Cardiac muscle cell (in vitro differentiated cells and primary cell): ENCODE results near the gene RNF40. TPM values are rescaled to one million over a fixed set of nuclear protein-coding genes. Genes with fewer than 3 reads are reported as not detected.

Experiments
- DNase-seq, 2 donors: peaks; one replicate each; pipeline versions ENCODE4 v3.0.0 to v3.0.0-alpha.2; 2010 to 2017; ENCODE audit warnings: low read depth in 1 of 2, low spot score in 1 of 2
- H3K27ac ChIP-seq: fragments of 200-600 bp; sonication (generic); 2 replicates; pipeline ENCODE4 v1.5.1; 2016
- H3K27me3 ChIP-seq: fragments of 200-600 bp; sonication (generic); 2 replicates; pipeline ENCODE4 v1.6.0; 2016; ENCODE audit warnings: control low read depth
- H3K36me3 ChIP-seq: fragments of 200-600 bp; sonication (generic); 2 replicates; pipeline ENCODE4 v1.5.1; 2016; ENCODE audit warnings: control low read depth
- H3K4me1 ChIP-seq: fragments of 200-600 bp; sonication (generic); 2 replicates; pipeline ENCODE4 v1.8.1; 2017; ENCODE audit warnings: low read depth, mild to moderate bottlenecking, mixed run types
- H3K4me3 ChIP-seq: fragments of 200-600 bp; sonication (generic); 2 replicates; pipeline ENCODE4 v1.5.1; 2016; ENCODE audit warnings: mild to moderate bottlenecking
- H3K9me3 ChIP-seq: fragments of 200-600 bp; sonication (generic); 2 replicates; pipeline ENCODE4 v1.5.1; 2017; ENCODE audit warnings: low read depth, mild to moderate bottlenecking, control low read depth
- CTCF ChIP-seq: IDR thresholded peaks from 2 replicates; pipeline ENCODE4 v1.5.1; 2012; ENCODE audit warnings: low read depth, mild to moderate bottlenecking, low read length
- polyA plus RNA-seq: library from polyadenylated mRNA; unstranded; fragments of >200 nt; fragmentation: Nextera tagmentation; extraction: Ambion mirVana; gene quantifications from 2 replicates; pipeline ENCODE4 v1.2.1, GENCODE V29; 2016
- total RNA-seq: library from RNA; depleted of rRNA; stranded (reverse); fragments of >200 nt; gene quantifications from 2 replicates; pipeline ENCODE4 v1.2.3, GENCODE V29; 2016

RNF40 gene
- total and polyA plus RNA-seq, 2 experiments from 2014 or later = 76.3 to 104 TPM

- Histone ChIP-seq H3K4me1 (peaks cover 5% of the 10 kb centered on the region), H3K4me3 (no peak overlapping the region), H3K36me3 (peaks cover 77% of the 10 kb centered on the region), H3K27ac (no peak overlapping the region), H3K27me3 (no peaks in the 10 kb centered on the region), H3K9me3 (no peaks in the 10 kb centered on the region)
- TF ChIP-seq CTCF = no peak
- DNase-seq = no peak
These were observed 4.8 kb downstream of the RNF40 start for GRCh38 chr16:30766933-30767284.

- no peak for DNase-seq
- TF ChIP-seq CTCF = no peak
- H3K4me1 ChIP-seq = peaks cover 2% of the 10 kb centered on the region
- peaks cover 87% of the 10 kb centered on the region for H3K36me3 ChIP-seq
- H3K9me3 ChIP-seq = no peaks in the 10 kb centered on the region
- no peaks in the 10 kb centered on the region for H3K27me3 ChIP-seq
- H3K27ac ChIP-seq = no peak overlapping the region
- H3K4me3 ChIP-seq = no peak overlapping the region
These were observed 5.8 kb downstream of the RNF40 start for GRCh38 chr16:30767767-30768465.

GRCh38 chr16:30768583-30769181 is 6.6 kb downstream of the RNF40 start:
- Histone ChIP-seq H3K36me3 (peaks cover 83% of the 10 kb centered on the region), H3K27me3 (no peaks in the 10 kb centered on the region), H3K4me1 (no peaks in the 10 kb centered on the region), H3K9me3 (no peaks in the 10 kb centered on the region), H3K4me3 (no peak overlapping the region), H3K27ac (no peak overlapping the region)
- TF ChIP-seq CTCF = no peak
- no peak for DNase-seq

GRCh38 chr16:30769379-30770089 is 7.4 kb downstream of the RNF40 start:
- Histone ChIP-seq H3K9me3 (no peaks in the 10 kb centered on the region), H3K4me3 (no peak overlapping the region), H3K27ac (no peak overlapping the region), H3K36me3 (peaks cover 75% of the 10 kb centered on the region), H3K4me1 (no peaks in the 10 kb centered on the region), H3K27me3 (no peaks in the 10 kb centered on the region)
- TF ChIP-seq CTCF = no peak
- no peak for DNase-seq

- peaks cover 53% of the 10 kb centered on the region for H3K36me3 ChIP-seq
- TF ChIP-seq CTCF = no peak
- H3K4me3 ChIP-seq = no peak overlapping the region
- no peak for DNase-seq
- H3K4me1 ChIP-seq = peaks cover 8% of the 10 kb centered on the region
- H3K9me3 ChIP-seq = no peaks in the 10 kb centered on the region
- no peak overlapping the region for H3K27ac ChIP-seq
- H3K27me3 ChIP-seq = no peaks in the 10 kb centered on the region
These were observed 9.6 kb downstream of the RNF40 start for GRCh38 chr16:30771726-30772125.
